ENCODE measurements around the gene IQCH. TPM values are rescaled to one million over a fixed set of nuclear protein-coding genes. Genes with fewer than 3 reads are reported as not detected.

The IQCH gene
- total and polyA plus RNA-seq, 2 experiments from 2014 or later: 2.1 to 4.1 TPM

DNA sequence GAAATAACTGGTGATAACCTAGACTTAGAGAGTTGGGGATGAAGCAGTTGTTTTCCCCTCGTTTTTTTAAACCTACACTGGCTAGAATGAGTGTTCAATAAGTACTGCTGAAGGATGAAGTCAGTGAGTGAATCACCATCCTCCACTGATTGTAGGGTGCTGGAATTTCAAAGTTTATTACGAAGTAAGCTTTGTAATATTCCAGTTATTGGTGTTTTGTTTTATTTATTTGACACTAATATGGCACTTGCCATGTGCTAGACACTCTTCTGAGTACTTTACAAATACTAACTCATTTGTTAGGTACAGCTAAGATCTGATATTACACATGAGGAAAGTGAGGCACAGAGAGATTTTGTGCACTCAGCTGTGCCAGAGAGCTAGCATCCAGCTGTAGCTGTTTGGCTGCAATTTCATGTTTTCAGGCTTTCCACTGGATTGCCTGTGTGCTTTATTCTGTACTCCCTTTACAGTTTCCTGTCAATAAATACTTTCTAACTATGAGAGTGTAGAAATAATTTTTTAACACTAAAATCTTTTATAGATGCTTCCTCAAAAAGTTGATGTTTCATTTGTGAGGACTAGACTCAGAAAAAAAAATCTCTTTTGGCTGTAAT lies 293.8 kb downstream of the IQCH start:
- Histone ChIP-seq H2AFZ (no peak overlapping the region), H3K9me2 (ENCODE audit: insufficient read depth) (no peaks in the 10 kb centered on the region), H3K36me3 (ENCODE audit: low read depth) (no peaks in the 10 kb centered on the region; the same call in 1 of the 2 replicates), H3K4me1 (ENCODE audit: insufficient read depth) (peaks cover 26% of the 10 kb centered on the region), H3K79me2 (ENCODE audit: insufficient read depth) (peaks cover 12% of the 10 kb centered on the region), H3K9me3 (ENCODE audit: low read depth) (no peaks in the 10 kb centered on the region), H4K20me1 (ENCODE audit: insufficient read depth) (no peaks in the 10 kb centered on the region), H3K4me2 (ENCODE audit: unreplicated experiment) (peak overlapping the region; percentile 52), H3K4me3 (peak overlapping the region; percentile 23; the same call in 1 of the 2 replicates), H3K9ac (peak overlapping the region; percentile 41), H3K27me3 (replicated peaks; ENCODE audit: insufficient read depth) (no peaks in the 10 kb centered on the region), H3K27ac (peak overlapping the region; percentile 69), H3F3A (ENCODE audit: insufficient read depth) (peaks cover 21% of the 10 kb centered on the region)
- in situ Hi-C loops (cut with MboI): no loop called here
- TF ChIP-seq EZH2phosphoT487 (IDR thresholded peaks at IDR 0.05; ENCODE audit: insufficient read depth, low read depth) (no peak), EZH2 (IDR thresholded peaks at IDR 0.05; ENCODE audit: insufficient read depth, poor library complexity, severe bottlenecking) (no peak)
- WGBS, 2 experiments (ENCODE audit: low coverage in 1 of 2, low lambda C conversion rate in 2 of 2, missing lambda C conversion rate in 2 of 2): 0 to 1% methylated on average over 2 of the region's 2 CpGs
- peak; percentile 84 for DNase-seq

DNA sequence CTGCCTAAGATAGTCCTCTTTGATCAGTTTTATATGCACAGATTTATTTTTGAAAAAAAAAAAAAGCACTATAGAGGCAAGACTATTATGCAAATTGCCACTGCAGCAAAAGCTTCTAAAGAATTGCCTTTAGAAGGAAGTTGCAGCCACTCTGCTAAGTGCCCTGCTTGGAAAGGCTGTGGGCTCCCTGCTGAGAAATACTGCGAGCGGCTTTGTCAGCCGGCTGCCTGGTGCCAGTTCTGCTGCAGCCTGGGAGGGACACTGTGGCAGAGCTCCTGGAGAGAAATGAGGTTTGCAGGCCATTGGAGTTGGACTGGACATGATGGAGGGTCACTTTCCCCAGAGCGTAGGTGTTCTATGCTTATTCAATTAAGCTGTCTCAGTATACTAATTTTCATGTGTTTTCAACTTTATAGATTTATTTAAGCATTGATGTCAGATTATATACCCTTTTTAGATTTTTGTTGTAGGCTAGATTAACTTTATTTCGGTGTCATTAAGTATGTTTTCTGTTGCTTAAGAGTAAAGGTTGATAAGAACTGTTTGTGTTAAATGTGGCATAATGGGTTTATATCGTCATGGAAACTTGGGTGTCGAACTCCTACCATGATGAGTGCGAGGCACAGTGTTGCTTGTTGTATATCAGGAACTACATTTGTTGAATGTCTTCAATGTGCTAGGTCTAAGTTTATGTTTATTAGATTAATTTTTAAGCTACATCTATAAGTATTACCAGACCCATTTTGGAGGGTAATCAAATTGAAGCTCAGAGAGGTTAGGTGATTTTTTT lies 294.5 kb downstream of the IQCH start:
- Histone ChIP-seq H3F3A (ENCODE audit: insufficient read depth) (peaks cover 21% of the 10 kb centered on the region), H3K36me3 (ENCODE audit: low read depth) (no peaks in the 10 kb centered on the region; the same call in 1 of the 2 replicates), H3K4me3 (0 out of 2 replicates have a peak overlapping the region, but pooled peaks have one; percentile 23), H3K4me1 (ENCODE audit: insufficient read depth) (peaks cover 19% of the 10 kb centered on the region), H3K27me3 (replicated peaks; ENCODE audit: insufficient read depth) (no peaks in the 10 kb centered on the region), H3K9me3 (ENCODE audit: low read depth) (no peaks in the 10 kb centered on the region), H3K79me2 (ENCODE audit: insufficient read depth) (peaks cover 8% of the 10 kb centered on the region; the same call in 1 of the 2 replicates), H3K9ac (peak overlapping the region; percentile 41), H3K9me2 (ENCODE audit: insufficient read depth) (no peaks in the 10 kb centered on the region), H2AFZ (no peak overlapping the region), H4K20me1 (ENCODE audit: insufficient read depth) (no peaks in the 10 kb centered on the region), H3K4me2 (ENCODE audit: unreplicated experiment) (peak overlapping the region; percentile 52), H3K27ac (peak overlapping the region; percentile 69)
- TF ChIP-seq EZH2phosphoT487 (IDR thresholded peaks at IDR 0.05; ENCODE audit: insufficient read depth, low read depth) (no peak), EZH2 (IDR thresholded peaks at IDR 0.05; ENCODE audit: insufficient read depth, poor library complexity, severe bottlenecking) (no peak)
- 45 to 47% methylated on average over 8 of the region's 8 CpGs for WGBS, 2 experiments (ENCODE audit: low coverage in 1 of 2, low lambda C conversion rate in 2 of 2, missing lambda C conversion rate in 2 of 2)
- peak; percentile 70 for DNase-seq
- in situ Hi-C loops (cut with MboI): no loop called here

DNA sequence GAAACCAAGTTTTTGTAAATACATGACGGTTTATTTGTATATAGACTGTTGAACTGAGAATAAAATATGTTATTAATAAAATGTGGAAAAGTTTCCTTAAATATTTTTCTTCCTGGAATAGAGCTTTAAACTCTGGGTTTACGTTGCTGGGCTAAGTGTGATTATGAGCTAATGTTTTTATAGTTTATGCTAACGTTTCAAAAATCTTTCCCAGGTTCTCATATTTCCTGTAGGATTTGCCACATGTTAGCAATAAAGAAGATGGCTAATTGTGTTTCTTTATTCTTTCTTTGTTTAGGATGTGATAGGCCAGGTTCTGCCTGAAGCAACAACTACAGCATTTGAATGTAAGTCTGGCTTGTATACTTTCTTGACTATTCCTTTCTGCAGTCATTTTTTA lies 295.1 kb downstream of the IQCH start:
- WGBS, 2 experiments (ENCODE audit: low coverage in 1 of 2, low lambda C conversion rate in 2 of 2, missing lambda C conversion rate in 2 of 2): 55 to 56% methylated on average over 3 of the region's 3 CpGs
- Histone ChIP-seq H3K4me1 (ENCODE audit: insufficient read depth) (peaks cover 19% of the 10 kb centered on the region), H3F3A (ENCODE audit: insufficient read depth) (peaks cover 21% of the 10 kb centered on the region), H3K79me2 (ENCODE audit: insufficient read depth) (0 out of 2 replicates have a peak, but pooled peaks cover 3% of the 10 kb centered on the region), H3K27me3 (replicated peaks; ENCODE audit: insufficient read depth) (no peaks in the 10 kb centered on the region), H2AFZ (no peak overlapping the region), H3K4me2 (ENCODE audit: unreplicated experiment) (no peak overlapping the region), H4K20me1 (ENCODE audit: insufficient read depth) (no peaks in the 10 kb centered on the region), H3K9me3 (ENCODE audit: low read depth) (no peaks in the 10 kb centered on the region), H3K9me2 (ENCODE audit: insufficient read depth) (no peaks in the 10 kb centered on the region), H3K4me3 (no peak overlapping the region), H3K9ac (no peak overlapping the region), H3K36me3 (ENCODE audit: low read depth) (no peaks in the 10 kb centered on the region; the same call in 1 of the 2 replicates), H3K27ac (no peak overlapping the region)
- in situ Hi-C loops (cut with MboI): no loop called here
- no peak for DNase-seq
- TF ChIP-seq EZH2 (IDR thresholded peaks at IDR 0.05; ENCODE audit: insufficient read depth, poor library complexity, severe bottlenecking) (no peak), EZH2phosphoT487 (IDR thresholded peaks at IDR 0.05; ENCODE audit: insufficient read depth, low read depth) (no peak)

DNA sequence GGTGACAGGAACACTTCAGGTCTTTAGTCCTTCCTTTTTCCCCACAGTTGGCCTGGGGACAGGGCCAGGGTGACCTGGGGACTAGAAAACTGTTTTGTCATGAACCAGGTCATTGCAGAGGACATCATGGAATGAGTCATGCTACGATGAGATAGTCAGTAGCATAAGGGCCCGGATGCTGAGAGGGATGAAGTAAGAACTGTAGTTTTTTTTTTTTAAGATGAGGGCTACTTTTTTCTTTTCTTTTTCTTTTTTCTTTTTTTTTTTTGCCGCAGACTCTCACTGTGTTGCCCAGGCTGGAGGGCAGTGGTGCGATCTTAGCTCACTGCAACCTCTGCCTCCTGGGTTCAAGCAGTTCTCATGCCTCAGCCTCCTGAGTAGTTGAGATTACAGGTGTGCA lies 295.9 kb downstream of the IQCH start:
- Histone ChIP-seq H3K27me3 (replicated peaks; ENCODE audit: insufficient read depth) (no peaks in the 10 kb centered on the region), H3K9me2 (ENCODE audit: insufficient read depth) (no peaks in the 10 kb centered on the region), H3K9ac (no peak overlapping the region), H3K79me2 (ENCODE audit: insufficient read depth) (0 out of 2 replicates have a peak, but pooled peaks cover 3% of the 10 kb centered on the region), H3K36me3 (ENCODE audit: low read depth) (no peaks in the 10 kb centered on the region; the same call in 1 of the 2 replicates), H3K4me3 (no peak overlapping the region), H4K20me1 (ENCODE audit: insufficient read depth) (no peaks in the 10 kb centered on the region), H3F3A (ENCODE audit: insufficient read depth) (peaks cover 21% of the 10 kb centered on the region), H3K27ac (no peak overlapping the region), H3K4me2 (ENCODE audit: unreplicated experiment) (no peak overlapping the region), H2AFZ (no peak overlapping the region), H3K9me3 (ENCODE audit: low read depth) (no peaks in the 10 kb centered on the region), H3K4me1 (ENCODE audit: insufficient read depth) (peaks cover 19% of the 10 kb centered on the region)
- in situ Hi-C loops (cut with MboI): no loop called here
- WGBS, 2 experiments (ENCODE audit: low coverage in 1 of 2, low lambda C conversion rate in 2 of 2, missing lambda C conversion rate in 2 of 2): 65 to 79% methylated on average over 4 of the region's 4 CpGs
- peak; percentile 64 for DNase-seq
- TF ChIP-seq EZH2phosphoT487 (IDR thresholded peaks at IDR 0.05; ENCODE audit: insufficient read depth, low read depth) (no peak), EZH2 (IDR thresholded peaks at IDR 0.05; ENCODE audit: insufficient read depth, poor library complexity, severe bottlenecking) (no peak)
